ENCODE measurements around the gene FMO1.

FMO1 gene

DNA sequence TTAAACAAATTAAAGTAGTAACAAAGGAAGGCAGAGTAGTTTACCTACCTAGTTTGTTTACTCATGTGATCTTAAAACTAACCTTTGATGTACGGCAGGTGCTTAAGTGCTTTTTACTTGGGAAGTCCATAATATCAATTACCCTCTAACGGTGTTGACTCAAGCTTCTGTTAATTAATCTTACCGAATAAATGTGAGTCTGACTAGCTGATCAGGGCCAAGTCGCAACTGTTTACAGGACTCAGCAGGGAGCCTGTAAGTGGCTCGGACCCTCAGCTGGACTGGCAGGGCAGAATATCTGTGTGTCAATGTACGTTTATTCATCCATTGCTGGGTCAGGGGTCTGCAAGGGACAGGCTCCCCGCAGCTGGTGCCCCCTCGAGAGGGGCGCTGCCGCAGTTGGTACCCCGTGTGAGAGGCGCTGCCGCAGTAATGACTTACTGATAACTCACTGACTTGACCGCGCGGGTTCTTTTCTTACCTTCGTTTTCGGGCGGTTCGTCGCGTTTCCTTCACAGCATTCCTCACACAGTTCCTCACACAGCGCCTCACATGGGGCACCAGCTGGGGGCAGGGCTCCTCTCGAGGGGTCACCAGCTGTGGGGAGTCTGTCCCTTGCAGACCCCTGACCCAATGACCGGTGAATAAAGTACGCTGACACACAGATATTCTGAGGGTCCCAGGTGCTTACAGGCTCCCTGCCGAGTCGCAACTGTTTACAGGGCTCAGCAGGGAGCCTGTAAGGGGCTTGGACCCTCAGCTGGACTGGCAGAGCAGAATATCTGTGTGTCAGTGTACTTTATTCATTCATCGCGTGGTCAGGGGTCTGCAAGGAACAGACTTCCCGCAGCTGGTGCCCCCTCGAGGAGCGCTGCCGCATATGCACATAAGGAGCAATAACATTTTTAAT, 3.0 kb downstream of the FMO1 start:
- peaks cover 51% of the 10 kb centered on the region for H3K27me3 Mint-ChIP-seq
- H3K9me3 Mint-ChIP-seq, result no peaks in the 10 kb centered on the region
- no peak overlapping the region for H3K27ac Mint-ChIP-seq
- peak overlapping the region; percentile 73 for H3K4me3 Mint-ChIP-seq
- peaks cover 15% of the 10 kb centered on the region for H3K4me1 Mint-ChIP-seq
- no peaks in the 10 kb centered on the region for H3K36me3 Mint-ChIP-seq
- DNase-seq, result peak; percentile 47
- CTCF ChIA-PET, result interaction anchor here (0.6 to 1.6 kb wide), 3 partner anchors 14 to 63 kb away, joined by 3 to 4 read pairs (median 3); partner anchors contain the start of gene FMO4

DNA sequence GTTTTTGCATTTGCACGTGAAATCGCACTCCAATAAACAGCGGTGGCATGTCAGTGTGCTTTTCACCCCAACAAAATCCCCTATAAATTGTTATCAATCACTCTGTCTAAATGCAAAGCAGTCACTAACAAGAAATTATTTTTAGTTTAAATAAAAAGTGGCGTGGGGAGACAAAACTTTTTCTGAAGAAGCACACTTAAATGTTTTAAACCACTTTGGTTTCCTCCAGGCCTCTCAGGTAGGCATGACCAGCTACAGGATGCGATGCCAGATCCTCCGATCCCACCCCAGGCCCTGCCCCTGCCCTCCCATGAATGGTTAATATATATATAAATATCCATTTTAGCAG, 3.6 kb downstream of the FMO1 start:
- Mint-ChIP-seq H3K27ac (no peak overlapping the region), H3K27me3 (peaks cover 51% of the 10 kb centered on the region), H3K4me3 (peak overlapping the region; percentile 73), H3K4me1 (peaks cover 15% of the 10 kb centered on the region), H3K36me3 (no peaks in the 10 kb centered on the region), H3K9me3 (no peaks in the 10 kb centered on the region)
- no peak for DNase-seq
- CTCF ChIA-PET, result interaction anchor here (0.6 to 1.6 kb wide), 4 partner anchors 15 to 62 kb away, joined by 3 to 5 read pairs (median 4); partner anchors contain the start of gene FMO4

DNA sequence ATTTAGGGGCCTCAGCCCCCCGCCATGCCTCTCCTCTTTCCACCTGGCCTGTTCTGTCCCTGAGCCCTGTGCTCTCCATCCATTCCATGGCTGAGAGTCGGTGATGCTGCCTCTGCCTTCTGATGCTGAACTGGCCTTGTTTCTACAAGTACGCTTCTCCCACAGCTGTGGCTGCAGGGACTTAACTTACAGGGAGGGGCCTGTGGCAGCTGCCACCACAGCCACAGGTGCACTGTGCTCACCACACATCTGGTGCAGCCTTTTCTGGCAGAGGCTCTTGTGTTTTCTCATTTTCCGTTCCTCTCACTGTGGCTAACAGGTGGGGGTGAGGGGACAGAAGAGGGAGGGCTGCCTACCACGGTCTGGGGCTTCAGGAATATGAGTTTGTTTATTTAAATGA, 4.2 kb downstream of the FMO1 start:
- DNase-seq, result peak; percentile 42
- Mint-ChIP-seq H3K4me3 (peak overlapping the region; percentile 34), H3K27me3 (peaks cover 50% of the 10 kb centered on the region), H3K9me3 (no peaks in the 10 kb centered on the region), H3K4me1 (peaks cover 15% of the 10 kb centered on the region), H3K27ac (no peak overlapping the region), H3K36me3 (no peaks in the 10 kb centered on the region)
- CTCF ChIA-PET, result interaction anchor here (1.2 to 1.6 kb wide), 2 partner anchors 26 to 61 kb away, joined by 4 to 5 read pairs; partner anchors contain the start of gene FMO4

DNA sequence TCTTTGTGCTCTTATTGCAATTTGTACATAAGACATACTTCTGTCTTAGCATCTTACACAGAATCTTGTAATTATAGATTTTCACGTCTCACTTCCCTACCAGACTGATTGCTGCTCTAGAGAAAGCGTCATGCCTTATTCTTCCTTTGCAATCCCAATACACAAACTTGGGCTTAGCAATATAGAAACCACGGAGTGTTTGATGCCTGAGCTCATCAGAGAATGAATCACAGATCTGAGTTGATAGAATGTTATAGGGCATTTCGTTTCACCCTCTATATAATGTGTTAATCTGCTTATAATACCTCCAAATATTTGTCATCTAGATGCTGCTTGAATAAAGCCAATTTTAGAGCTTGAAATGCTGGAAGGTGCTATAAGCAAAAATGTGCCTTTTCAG, 6.6 kb downstream of the FMO1 start:
- Mint-ChIP-seq H3K27ac (no peak overlapping the region), H3K4me3 (no peak overlapping the region), H3K36me3 (no peaks in the 10 kb centered on the region), H3K9me3 (no peaks in the 10 kb centered on the region), H3K27me3 (peaks cover 42% of the 10 kb centered on the region), H3K4me1 (peaks cover 15% of the 10 kb centered on the region)
- CTCF ChIA-PET, result interaction anchor here (1.1 to 1.9 kb wide), 3 partner anchors 9 to 28 kb away, joined by 3 to 7 read pairs (median 3); no protein-coding TSS in a partner anchor
- DNase-seq, result no peak

DNA sequence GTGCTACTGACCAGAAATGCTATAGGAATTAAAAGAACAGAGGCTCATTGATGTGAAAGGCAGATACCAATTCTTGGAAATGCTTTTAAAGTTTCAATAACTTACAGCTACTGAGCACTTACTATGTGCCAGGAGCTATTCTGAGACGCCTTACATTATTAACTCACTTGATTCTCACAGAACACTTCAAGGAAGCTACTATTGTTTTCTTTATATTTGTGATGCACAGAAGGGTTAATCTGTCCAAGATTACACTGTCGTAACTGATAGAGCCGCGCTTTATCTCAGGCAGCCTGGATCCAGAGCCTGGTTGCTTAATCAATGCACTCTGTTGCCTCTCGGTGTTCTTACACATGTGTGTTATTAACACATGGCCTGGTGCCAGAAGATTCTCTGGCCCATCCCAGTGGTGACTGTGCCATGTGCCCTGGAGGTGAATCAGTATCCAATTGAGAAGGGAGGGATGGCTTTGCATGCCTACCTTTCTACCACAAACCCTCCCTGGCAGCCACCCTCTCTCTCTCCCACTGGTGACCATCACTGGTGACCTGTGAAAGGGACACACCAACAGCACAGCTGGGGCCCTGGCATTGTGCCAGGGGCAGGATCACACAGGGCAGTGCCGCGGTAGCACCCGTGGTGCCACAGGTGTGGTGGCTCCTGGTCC, 8.8 kb downstream of the FMO1 start:
- Mint-ChIP-seq H3K4me1 (peaks cover 10% of the 10 kb centered on the region), H3K36me3 (no peaks in the 10 kb centered on the region), H3K9me3 (no peaks in the 10 kb centered on the region), H3K27me3 (peaks cover 24% of the 10 kb centered on the region), H3K27ac (no peak overlapping the region), H3K4me3 (no peak overlapping the region)
- CTCF ChIA-PET, result interaction anchor here (1.9 kb wide), 1 partner anchor 56 kb away, joined by 5 read pairs; the partner anchor contains the start of gene FMO4
- DNase-seq, result no peak

DNA sequence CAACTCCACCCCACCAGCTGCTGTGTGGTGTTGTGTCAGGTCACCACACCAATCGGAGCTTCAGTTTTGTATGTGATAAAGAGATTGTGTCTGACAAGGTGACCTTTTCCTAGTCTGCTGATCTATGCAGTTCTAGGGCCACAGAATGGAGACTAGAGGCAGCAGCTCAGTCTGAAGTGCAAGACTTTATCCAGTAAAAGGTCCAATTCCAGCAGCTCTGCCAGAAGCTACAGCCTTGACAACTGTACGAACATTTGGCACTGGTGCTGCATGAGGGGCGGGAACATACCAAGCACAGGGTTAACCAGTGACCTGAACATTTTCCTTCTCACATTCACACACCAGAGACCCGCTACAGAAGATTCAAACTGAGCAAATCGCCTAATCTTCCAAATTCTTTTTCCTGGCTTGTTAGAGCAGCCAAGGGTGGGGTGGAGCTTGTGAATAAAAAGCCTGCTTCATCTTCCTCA, 9.3 kb downstream of the FMO1 start:
- H3K27me3 Mint-ChIP-seq, result peaks cover 18% of the 10 kb centered on the region
- H3K4me1 Mint-ChIP-seq, result peaks cover 5% of the 10 kb centered on the region
- no peaks in the 10 kb centered on the region for H3K9me3 Mint-ChIP-seq
- CTCF ChIA-PET, result interaction anchor here (1.9 kb wide), 1 partner anchor 55 kb away, joined by 5 read pairs; the partner anchor contains the start of gene FMO4
- no peaks in the 10 kb centered on the region for H3K36me3 Mint-ChIP-seq
- DNase-seq, result no peak
- no peak overlapping the region for H3K27ac Mint-ChIP-seq
- no peak overlapping the region for H3K4me3 Mint-ChIP-seq

DNA sequence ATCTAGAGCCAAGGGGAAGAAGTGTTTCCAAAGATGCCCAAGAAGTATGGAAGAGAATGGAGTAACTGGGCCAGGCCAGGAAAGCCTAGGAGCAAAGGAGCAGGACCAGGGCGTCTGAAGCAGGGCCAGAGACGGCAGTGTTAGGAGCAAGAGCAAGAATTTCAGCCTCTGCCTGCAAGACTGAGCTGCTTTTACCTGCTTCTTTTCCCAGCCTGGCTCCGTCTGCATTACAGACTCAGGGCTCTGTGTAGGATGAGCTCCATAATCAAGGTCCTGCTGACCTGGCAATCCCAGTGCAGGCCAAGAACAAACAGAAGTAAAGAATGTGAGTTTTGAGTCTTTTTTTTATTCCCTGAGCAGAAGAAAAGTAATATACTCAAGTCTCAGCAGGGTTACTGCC, 10.1 kb downstream of the FMO1 start:
- CTCF ChIA-PET, result no interaction called here

DNA sequence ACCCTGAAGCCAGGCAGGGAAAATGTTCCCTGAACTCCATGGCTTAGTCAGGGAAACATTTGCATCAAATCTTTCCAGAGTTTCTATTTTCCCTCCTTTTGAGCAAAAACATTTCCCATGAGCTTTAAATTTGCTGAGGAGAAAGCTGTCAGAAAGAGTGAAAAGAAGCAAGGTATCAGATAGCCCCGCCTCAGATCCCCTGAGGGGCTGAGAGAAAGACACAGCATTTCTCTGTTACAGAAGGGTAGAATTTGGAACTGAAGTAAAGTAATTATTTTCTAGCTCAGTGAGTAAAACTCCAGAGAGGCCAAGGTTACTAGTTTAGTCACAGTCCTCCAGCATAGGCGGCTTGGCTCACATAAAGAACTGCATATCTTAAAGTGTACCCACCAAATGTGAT, 10.6 kb downstream of the FMO1 start:
- CTCF ChIA-PET, result no interaction called here
- H3K4me1 Mint-ChIP-seq, result no peaks in the 10 kb centered on the region
- DNase-seq, result no peak
- H3K9me3 Mint-ChIP-seq, result no peaks in the 10 kb centered on the region
- H3K27ac Mint-ChIP-seq, result no peak overlapping the region
- H3K4me3 Mint-ChIP-seq, result no peak overlapping the region
- H3K36me3 Mint-ChIP-seq, result no peaks in the 10 kb centered on the region
- H3K27me3 Mint-ChIP-seq, result peaks cover 14% of the 10 kb centered on the region

More for the DNA sequence above, 10.1 kb downstream of the FMO1 start:
- DNase-seq, result no peak
- Mint-ChIP-seq H3K27me3 (peaks cover 12% of the 10 kb centered on the region), H3K36me3 (no peaks in the 10 kb centered on the region), H3K4me3 (no peak overlapping the region), H3K9me3 (no peaks in the 10 kb centered on the region), H3K27ac (no peak overlapping the region), H3K4me1 (no peaks in the 10 kb centered on the region)

DNA sequence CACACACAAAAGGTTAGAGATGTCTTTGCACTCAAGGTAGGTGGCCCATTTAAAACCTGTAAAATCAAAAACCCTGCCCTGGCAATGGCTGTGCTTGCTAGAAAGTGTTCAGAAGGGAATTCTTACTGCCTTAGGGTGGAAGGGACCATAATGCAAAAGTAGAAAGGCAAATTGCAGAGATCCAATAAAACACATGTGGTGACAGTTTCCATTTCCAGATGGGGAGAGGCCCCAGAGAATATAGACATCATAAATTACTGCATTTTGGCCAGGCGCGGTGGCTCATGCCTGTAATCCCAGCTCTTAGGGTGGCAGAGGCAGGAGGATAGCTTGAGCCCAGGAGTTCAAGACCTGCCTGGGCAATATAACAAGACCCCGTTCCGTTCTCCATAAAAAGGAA, 13.0 kb downstream of the FMO1 start:
- CTCF ChIA-PET, result interaction anchor here (0.6 kb wide), 1 partner anchor 197 kb away, joined by 3 read pairs; no protein-coding TSS in a partner anchor
- H3K27me3 Mint-ChIP-seq, result peaks cover 10% of the 10 kb centered on the region
- no peaks in the 10 kb centered on the region for H3K4me1 Mint-ChIP-seq

DNA sequence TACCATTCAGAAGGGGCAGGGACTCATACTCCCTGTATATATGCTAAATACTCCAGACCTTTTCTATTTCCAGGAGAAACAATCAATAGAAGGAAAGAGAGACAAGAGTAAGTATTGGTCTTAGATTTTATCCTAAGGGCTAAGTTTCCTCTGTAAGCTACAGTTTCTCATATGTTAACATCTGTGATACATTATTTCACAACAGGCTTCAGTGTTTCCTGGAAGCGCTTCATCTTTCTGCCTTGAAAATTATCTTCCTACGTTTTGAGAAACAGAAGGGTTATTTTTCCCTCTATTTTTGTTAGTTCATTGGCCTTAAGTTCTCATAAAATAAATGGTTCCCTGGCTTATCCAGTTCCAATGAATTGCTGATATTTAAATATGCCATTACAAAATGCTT, 15.6 kb downstream of the FMO1 start:
- no peaks in the 10 kb centered on the region for H3K4me1 Mint-ChIP-seq
- no peak overlapping the region for H3K27ac Mint-ChIP-seq
- H3K4me3 Mint-ChIP-seq, result no peak overlapping the region
- H3K27me3 Mint-ChIP-seq, result peaks cover 4% of the 10 kb centered on the region
- H3K9me3 Mint-ChIP-seq, result no peaks in the 10 kb centered on the region
- no peak for DNase-seq
- CTCF ChIA-PET, result no interaction called here
- H3K36me3 Mint-ChIP-seq, result no peaks in the 10 kb centered on the region

More for the DNA sequence above, 13.0 kb downstream of the FMO1 start:
- Mint-ChIP-seq H3K4me3 (no peak overlapping the region), H3K27ac (no peak overlapping the region), H3K9me3 (no peaks in the 10 kb centered on the region), H3K36me3 (no peaks in the 10 kb centered on the region)
- DNase-seq, result no peak

DNA sequence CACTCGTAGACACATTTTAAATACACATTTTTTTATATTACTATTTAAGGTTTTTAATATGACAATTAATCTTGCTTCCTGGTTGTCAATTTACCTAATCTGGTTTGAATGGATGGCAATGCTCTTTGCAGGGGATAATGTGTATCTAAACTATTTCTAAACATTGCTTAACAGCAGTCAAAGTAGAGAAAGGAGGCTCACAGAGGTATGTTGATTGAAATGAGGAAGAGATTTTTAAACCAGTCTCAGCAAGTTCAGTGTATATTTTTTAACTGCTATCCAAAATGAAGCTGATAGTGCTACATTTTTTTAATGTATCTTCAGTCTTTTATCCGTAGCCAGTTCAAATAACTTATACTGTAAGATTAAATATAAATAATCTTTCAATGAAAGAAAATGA, 17.4 kb downstream of the FMO1 start:
- H3K27ac Mint-ChIP-seq, result no peak overlapping the region
- H3K36me3 Mint-ChIP-seq, result no peaks in the 10 kb centered on the region
- no peaks in the 10 kb centered on the region for H3K4me1 Mint-ChIP-seq
- no peak overlapping the region for H3K4me3 Mint-ChIP-seq
- no peaks in the 10 kb centered on the region for H3K9me3 Mint-ChIP-seq
- no peak for DNase-seq
- peaks cover 4% of the 10 kb centered on the region for H3K27me3 Mint-ChIP-seq
- CTCF ChIA-PET, result no interaction called here

DNA sequence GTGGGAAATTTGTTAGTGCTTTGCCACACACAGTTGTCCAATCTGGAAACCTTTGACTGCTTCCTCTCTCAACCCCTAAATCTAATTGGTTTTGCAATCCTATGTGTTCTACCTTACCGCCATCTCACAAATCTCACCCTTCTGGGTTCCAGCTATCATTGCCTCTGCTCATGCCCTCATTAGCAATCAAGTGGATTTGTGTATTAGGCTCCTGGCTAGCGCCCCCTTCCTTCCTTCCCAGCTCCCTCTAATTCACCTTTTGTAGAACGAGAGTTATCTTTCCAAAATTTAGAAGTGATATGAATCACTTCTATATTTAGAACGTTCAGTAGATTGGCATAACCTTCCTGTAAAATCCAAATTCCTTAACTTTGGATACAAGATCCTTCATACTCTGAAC, 18.6 kb downstream of the FMO1 start:
- CTCF ChIA-PET, result no interaction called here
- Mint-ChIP-seq H3K27me3 (peaks cover 5% of the 10 kb centered on the region), H3K36me3 (no peaks in the 10 kb centered on the region)

DNA sequence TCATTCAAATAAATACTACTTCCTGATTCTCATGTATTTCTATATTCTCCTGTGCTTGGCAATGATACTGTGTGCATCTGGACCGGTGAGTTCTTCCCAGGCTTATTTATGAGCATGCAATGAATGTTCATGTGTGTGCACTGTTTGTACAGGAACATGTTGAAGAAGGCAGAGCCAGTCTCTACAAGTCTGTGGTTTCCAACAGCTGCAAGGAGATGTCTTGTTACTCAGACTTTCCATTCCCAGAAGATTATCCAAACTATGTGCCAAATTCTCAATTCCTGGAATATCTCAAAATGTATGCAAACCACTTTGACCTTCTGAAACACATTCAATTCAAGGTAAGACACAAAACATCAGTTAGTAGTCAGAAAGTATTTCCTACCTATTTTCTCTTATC, 19.1 kb downstream of the FMO1 start:
- CTCF ChIA-PET, result no interaction called here
- Mint-ChIP-seq H3K4me1 (no peaks in the 10 kb centered on the region), H3K27me3 (peaks cover 9% of the 10 kb centered on the region), H3K36me3 (no peaks in the 10 kb centered on the region), H3K4me3 (no peak overlapping the region), H3K9me3 (no peaks in the 10 kb centered on the region), H3K27ac (no peak overlapping the region)
- DNase-seq, result no peak

More for the DNA sequence above, 18.6 kb downstream of the FMO1 start:
- DNase-seq, result no peak
- Mint-ChIP-seq H3K9me3 (no peaks in the 10 kb centered on the region), H3K27ac (no peak overlapping the region), H3K4me1 (no peaks in the 10 kb centered on the region), H3K4me3 (no peak overlapping the region)

DNA sequence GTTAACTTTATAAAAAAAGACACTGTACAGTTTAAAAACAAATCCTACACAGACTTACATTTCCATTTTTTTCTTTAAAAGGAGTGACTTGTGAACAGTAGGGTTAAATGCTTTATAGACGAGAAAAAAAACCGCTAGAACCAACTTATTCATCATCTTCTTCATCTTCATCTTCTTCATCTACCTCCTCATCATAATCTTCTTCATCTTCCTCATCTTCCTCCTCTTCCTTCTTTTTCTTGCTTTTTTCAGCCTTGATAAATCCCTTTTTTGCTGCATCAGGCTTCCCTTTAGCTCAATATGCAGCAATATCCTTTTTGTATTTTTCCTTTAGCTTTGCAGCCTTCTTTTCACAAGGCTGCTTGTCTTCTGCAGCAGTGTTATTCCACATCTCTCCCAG, 22.5 kb downstream of the FMO1 start:
- CTCF ChIA-PET, result no interaction called here
- H3K27me3 Mint-ChIP-seq, result peaks cover 11% of the 10 kb centered on the region

More for the DNA sequence above, 22.5 kb downstream of the FMO1 start:
- Mint-ChIP-seq H3K4me1 (no peaks in the 10 kb centered on the region), H3K4me3 (no peak overlapping the region), H3K9me3 (no peaks in the 10 kb centered on the region), H3K27ac (no peak overlapping the region), H3K36me3 (no peaks in the 10 kb centered on the region)
- DNase-seq, result no peak
